Measurements from ENCODE around the gene EYA2. TPM values are rescaled to one million over a fixed set of nuclear protein-coding genes. Genes with fewer than 3 reads are reported as not detected.

Gene EYA2
- total and polyA plus RNA-seq, 2 donors (not counting 1 experiment from before 2014, with no cell fraction given) = 1.1 to 2.8 TPM

GRCh38 chr20:46903256-46903655, 8.6 kb downstream of the EYA2 start:
- H3K4me1 ChIP-seq (ENCODE audit: control insufficient read depth in 2 of 2, insufficient read depth in 2 of 2, low read length in 2 of 2) = no peaks in the 10 kb centered on the region
- intact Hi-C loops (cut with micrococcal nuclease) = no loop called here
- H2AFZ ChIP-seq (ENCODE audit: insufficient read depth, low read depth, low read length, poor library complexity, severe bottlenecking) = no peak overlapping the region
- H3K27ac Mint-ChIP-seq = no peak overlapping the region
- CTCF ChIA-PET = no interaction called here
- ATAC-seq (ENCODE audit: low read depth) (no peak), DNase-seq (no peak)
- POLR2A ChIA-PET = no interaction called here
- no peaks in the 10 kb centered on the region for H3K36me3 ChIP-seq (replicated peaks in 1 of 2; ENCODE audit: control extremely low read depth in 1 of 2, control insufficient read depth in 1 of 2, extremely low read depth in 1 of 2, insufficient read depth in 2 of 2, low read length in 1 of 2)
- no peaks in the 10 kb centered on the region for H3K9me3 Mint-ChIP-seq (ENCODE audit: insufficient read depth)
- H3K79me2 ChIP-seq (ENCODE audit: control insufficient read depth, insufficient read depth, low read length) = no peaks in the 10 kb centered on the region
- no peaks in the 10 kb centered on the region for H4K20me1 ChIP-seq (ENCODE audit: control insufficient read depth, insufficient read depth, low read length, poor library complexity, severe bottlenecking)
- 93% methylated on average over 4 of the region's 9 CpGs for WGBS (ENCODE audit: insufficient coverage)
- H3K27me3 Mint-ChIP-seq = peaks cover 27% of the 10 kb centered on the region
- no peak overlapping the region for H3K9ac ChIP-seq (ENCODE audit: low read length)
- TF ChIP-seq EZH2 (IDR thresholded peaks at IDR 0.05; ENCODE audit: borderline replicate concordance, insufficient read depth, low read depth, low read length, poor library complexity, severe bottlenecking) (no peak), CTCF (IDR thresholded peaks at IDR 0.05) (no peak)
- H3K4me2 ChIP-seq (replicated peaks; ENCODE audit: low read depth, low read length, poor library complexity, severe bottlenecking) = no peak overlapping the region
- H3K4me3 ChIP-seq (ENCODE audit: control extremely low read depth in 1 of 5, extremely low read depth in 1 of 5, insufficient read depth in 1 of 5, low read depth in 2 of 5, low read length in 4 of 5) = no peak overlapping the region
- H3K9me3 ChIP-seq (ENCODE audit: control extremely low read depth in 1 of 3, control insufficient read depth in 2 of 3, insufficient read depth in 1 of 3, low read length in 2 of 3) = no peaks in the 10 kb centered on the region
- H3K27ac ChIP-seq (ENCODE audit: low read length in 2 of 2) = no peak overlapping the region
- no peaks in the 10 kb centered on the region for H3K4me1 Mint-ChIP-seq
- H3K4me3 Mint-ChIP-seq = no peak overlapping the region
- H3K27me3 ChIP-seq (replicated peaks in 1 of 4; ENCODE audit: control extremely low read depth in 1 of 4, control insufficient read depth in 3 of 4, insufficient read depth in 4 of 4, low read length in 3 of 4) = peaks cover 0 to 3% (median 0%) of the 10 kb centered on the region in 4 experiments

GRCh38 chr20:46903937-46904336, 9.3 kb downstream of the EYA2 start:
- H3K36me3 ChIP-seq (replicated peaks in 1 of 2; ENCODE audit: control extremely low read depth in 1 of 2, control insufficient read depth in 1 of 2, extremely low read depth in 1 of 2, insufficient read depth in 2 of 2, low read length in 1 of 2) = no peaks in the 10 kb centered on the region
- no peak overlapping the region for H3K9ac ChIP-seq (ENCODE audit: low read length)
- Mint-ChIP-seq H3K27me3 (peaks cover 23% of the 10 kb centered on the region), H3K9me3 (ENCODE audit: insufficient read depth) (no peaks in the 10 kb centered on the region), H3K27ac (no peak overlapping the region), H3K4me3 (no peak overlapping the region), H3K4me1 (no peaks in the 10 kb centered on the region)
- H3K27me3 ChIP-seq (replicated peaks in 1 of 4; ENCODE audit: control extremely low read depth in 1 of 4, control insufficient read depth in 3 of 4, insufficient read depth in 4 of 4, low read length in 3 of 4) = peaks cover 0 to 3% (median 0%) of the 10 kb centered on the region in 4 experiments
- ChIA-PET POLR2A (no interaction called here), CTCF (no interaction called here)
- H2AFZ ChIP-seq (ENCODE audit: insufficient read depth, low read depth, low read length, poor library complexity, severe bottlenecking) = no peak overlapping the region
- no peak overlapping the region for H3K27ac ChIP-seq (ENCODE audit: low read length in 2 of 2)
- TF ChIP-seq EZH2 (IDR thresholded peaks at IDR 0.05; ENCODE audit: borderline replicate concordance, insufficient read depth, low read depth, low read length, poor library complexity, severe bottlenecking) (no peak), CTCF (IDR thresholded peaks at IDR 0.05) (no peak)
- 90% methylated on average over 4 of the region's 7 CpGs for WGBS (ENCODE audit: insufficient coverage)
- intact Hi-C loops (cut with micrococcal nuclease) = no loop called here
- H3K4me1 ChIP-seq (ENCODE audit: control insufficient read depth in 2 of 2, insufficient read depth in 2 of 2, low read length in 2 of 2) = no peaks in the 10 kb centered on the region
- H3K79me2 ChIP-seq (ENCODE audit: control insufficient read depth, insufficient read depth, low read length) = no peaks in the 10 kb centered on the region
- H3K4me3 ChIP-seq (ENCODE audit: control extremely low read depth in 1 of 5, extremely low read depth in 1 of 5, insufficient read depth in 1 of 5, low read depth in 2 of 5, low read length in 4 of 5) = no peak overlapping the region
- H3K9me3 ChIP-seq (ENCODE audit: control extremely low read depth in 1 of 3, control insufficient read depth in 2 of 3, insufficient read depth in 1 of 3, low read length in 2 of 3) = no peaks in the 10 kb centered on the region
- DNase-seq (no peak), ATAC-seq (ENCODE audit: low read depth) (no peak)
- H3K4me2 ChIP-seq (replicated peaks; ENCODE audit: low read depth, low read length, poor library complexity, severe bottlenecking) = no peak overlapping the region
- no peaks in the 10 kb centered on the region for H4K20me1 ChIP-seq (ENCODE audit: control insufficient read depth, insufficient read depth, low read length, poor library complexity, severe bottlenecking)

Data from B cell (primary cell).